GM18520 (cell line): ENCODE results near the gene STAT5B.

Experiments
- ATAC-seq: cut with Tn5 transposase; IDR thresholded peaks from one replicate; pipeline ENCODE4 v1.9.1; 2021; ENCODE audit not compliant: unreplicated experiment

STAT5B gene

GRCh38 chr17:42181851-42182207 is 94.4 kb downstream of the STAT5B start:
- no peak for ATAC-seq

- peak; percentile 46 for ATAC-seq
Measured at GRCh38 chr17:42180922-42181850, 95.0 kb downstream of the STAT5B start, which contains the start of gene KCNH4. KCNH4 (minus strand) TSS chr17:42181142; CDS start chr17:42180945, 197 bp downstream.

GRCh38 chr17:42180411-42180921 is 95.7 kb downstream of the STAT5B start:
- no peak for ATAC-seq

GRCh38 chr17:42179911-42180410 is 96.2 kb downstream of the STAT5B start:
- ATAC-seq, result no peak

- no peak for ATAC-seq
Measured at GRCh38 chr17:42179335-42179734, 96.9 kb downstream of the STAT5B start.

- no peak for ATAC-seq
Measured at GRCh38 chr17:42178817-42179216, 97.4 kb downstream of the STAT5B start.

GRCh38 chr17:42177684-42178083 is 98.5 kb downstream of the STAT5B start:
- no peak for ATAC-seq

GRCh38 chr17:42174126-42174783 is 101.9 kb downstream of the STAT5B start:
- ATAC-seq, result no peak

GRCh38 chr17:42171831-42172230 is 104.4 kb downstream of the STAT5B start:
- no peak for ATAC-seq

GRCh38 chr17:42169351-42169750 is 106.8 kb downstream of the STAT5B start:
- no peak for ATAC-seq

GRCh38 chr17:42167807-42168206 is 108.4 kb downstream of the STAT5B start:
- ATAC-seq, result no peak

- ATAC-seq, result no peak
Measured at GRCh38 chr17:42166196-42166763, 109.9 kb downstream of the STAT5B start.

- no peak for ATAC-seq
Measured at GRCh38 chr17:42165751-42166150, 110.4 kb downstream of the STAT5B start.

- ATAC-seq, result no peak
Measured at GRCh38 chr17:42163696-42164407, 112.3 kb downstream of the STAT5B start.

GRCh38 chr17:42163113-42163512 is 113.1 kb downstream of the STAT5B start:
- ATAC-seq, result no peak

- ATAC-seq, result no peak
Measured at GRCh38 chr17:42160531-42160910, 115.7 kb downstream of the STAT5B start.

- no peak for ATAC-seq
Measured at GRCh38 chr17:42159796-42160530, 116.2 kb downstream of the STAT5B start.

GRCh38 chr17:42155614-42156045 is 120.6 kb downstream of the STAT5B start:
- ATAC-seq, result no peak

- no peak for ATAC-seq
Measured at GRCh38 chr17:42153919-42154742, 122.1 kb downstream of the STAT5B start.
